ENCODE results near the gene RNF182. TPM values are rescaled to one million over a fixed set of nuclear protein-coding genes. Genes with fewer than 3 reads are reported as not detected.

Gene RNF182
- total and polyA plus RNA-seq, 10 donors = 0.02 to 3.6 (median 0.33) TPM; not detected in 3

DNA sequence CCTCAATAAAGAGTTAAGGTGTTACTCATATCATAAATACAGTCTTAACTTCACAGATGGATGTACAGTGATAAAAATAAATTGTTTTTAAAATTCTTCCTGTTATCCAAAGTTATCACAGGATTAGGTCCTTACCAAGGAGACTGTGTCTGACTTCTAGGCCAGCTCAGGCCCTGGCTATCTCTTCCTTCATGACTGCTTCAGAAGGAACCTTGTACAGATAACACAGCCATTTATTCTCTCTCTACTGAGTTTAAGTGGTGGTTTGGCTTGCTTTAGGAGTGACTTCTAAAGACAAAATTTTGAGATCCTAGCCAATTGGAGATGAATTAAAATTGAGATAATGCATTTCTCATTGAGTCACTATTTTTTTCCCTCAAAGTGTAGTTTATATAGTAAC, 40.8 kb upstream of the RNF182 start:
- H3K9me3 ChIP-seq = no peaks in the 10 kb centered on the region
- H3K27me3 ChIP-seq (replicated peaks in 1 of 7) = peaks cover 0 to 7% (median 0%) of the 10 kb centered on the region in 7 donors
- H3K27ac ChIP-seq = no peak overlapping the region
- no peak for TF ChIP-seq POLR2AphosphoS5 (IDR thresholded peaks at IDR 0.05)
- TF ChIP-seq POLR2A (IDR thresholded peaks at IDR 0.05) = no peak
- TF ChIP-seq, protein P1, sequence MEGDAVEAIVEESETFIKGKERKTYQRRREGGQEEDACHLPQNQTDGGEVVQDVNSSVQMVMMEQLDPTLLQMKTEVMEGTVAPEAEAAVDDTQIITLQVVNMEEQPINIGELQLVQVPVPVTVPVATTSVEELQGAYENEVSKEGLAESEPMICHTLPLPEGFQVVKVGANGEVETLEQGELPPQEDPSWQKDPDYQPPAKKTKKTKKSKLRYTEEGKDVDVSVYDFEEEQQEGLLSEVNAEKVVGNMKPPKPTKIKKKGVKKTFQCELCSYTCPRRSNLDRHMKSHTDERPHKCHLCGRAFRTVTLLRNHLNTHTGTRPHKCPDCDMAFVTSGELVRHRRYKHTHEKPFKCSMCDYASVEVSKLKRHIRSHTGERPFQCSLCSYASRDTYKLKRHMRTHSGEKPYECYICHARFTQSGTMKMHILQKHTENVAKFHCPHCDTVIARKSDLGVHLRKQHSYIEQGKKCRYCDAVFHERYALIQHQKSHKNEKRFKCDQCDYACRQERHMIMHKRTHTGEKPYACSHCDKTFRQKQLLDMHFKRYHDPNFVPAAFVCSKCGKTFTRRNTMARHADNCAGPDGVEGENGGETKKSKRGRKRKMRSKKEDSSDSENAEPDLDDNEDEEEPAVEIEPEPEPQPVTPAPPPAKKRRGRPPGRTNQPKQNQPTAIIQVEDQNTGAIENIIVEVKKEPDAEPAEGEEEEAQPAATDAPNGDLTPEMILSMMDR (IDR thresholded peaks at IDR 0.05 in 8 of 11, conservative IDR thresholded peaks at IDR 0.05 in 3 of 11) = no peak
- no peaks in the 10 kb centered on the region for H3K4me1 ChIP-seq
- intact Hi-C loops (cut with DNase I; ENCODE audit: low total_unique reads) = no loop called here
- no peak for DNase-seq
- H3K36me3 ChIP-seq = no peaks in the 10 kb centered on the region
- H3K4me3 ChIP-seq = no peak overlapping the region

DNA sequence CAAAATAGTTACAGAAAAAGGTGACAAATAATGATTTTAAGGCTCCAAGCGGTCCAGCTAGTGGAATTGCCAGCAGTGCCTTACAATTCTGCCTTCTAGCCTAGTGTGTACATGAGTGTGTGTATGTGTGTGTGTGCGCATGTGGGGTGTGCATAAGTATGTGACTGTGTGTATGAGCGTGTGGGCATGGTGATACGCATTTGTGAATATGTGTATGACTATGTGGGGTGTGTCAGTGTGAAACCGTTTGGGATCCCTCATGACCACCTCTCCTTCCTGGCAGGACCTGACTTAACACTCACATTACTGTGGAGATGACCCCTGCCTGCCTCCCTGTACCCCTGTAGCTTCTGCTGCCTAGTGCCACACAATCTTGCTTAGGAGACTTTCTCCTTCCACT, 40.4 kb upstream of the RNF182 start:
- 74 to 79% (median 78%) methylated on average over 5 of the region's 5 CpGs for WGBS, 5 donors
- Histone ChIP-seq H3K27ac (no peak overlapping the region), H3K9me3 (no peaks in the 10 kb centered on the region), H3K27me3 (replicated peaks in 1 of 7) (peaks cover 0 to 7% (median 0%) of the 10 kb centered on the region in 7 donors), H3K36me3 (no peaks in the 10 kb centered on the region), H3K4me3 (no peak overlapping the region), H3K4me1 (no peaks in the 10 kb centered on the region)
- intact Hi-C loops (cut with DNase I; ENCODE audit: low total_unique reads) = no loop called here
- DNase-seq = no peak
- TF ChIP-seq, protein P1 (IDR thresholded peaks at IDR 0.05 in 8 of 11, conservative IDR thresholded peaks at IDR 0.05 in 3 of 11) = no peak
- TF ChIP-seq POLR2AphosphoS5 (IDR thresholded peaks at IDR 0.05) (no peak), POLR2A (IDR thresholded peaks at IDR 0.05) (no peak)

DNA sequence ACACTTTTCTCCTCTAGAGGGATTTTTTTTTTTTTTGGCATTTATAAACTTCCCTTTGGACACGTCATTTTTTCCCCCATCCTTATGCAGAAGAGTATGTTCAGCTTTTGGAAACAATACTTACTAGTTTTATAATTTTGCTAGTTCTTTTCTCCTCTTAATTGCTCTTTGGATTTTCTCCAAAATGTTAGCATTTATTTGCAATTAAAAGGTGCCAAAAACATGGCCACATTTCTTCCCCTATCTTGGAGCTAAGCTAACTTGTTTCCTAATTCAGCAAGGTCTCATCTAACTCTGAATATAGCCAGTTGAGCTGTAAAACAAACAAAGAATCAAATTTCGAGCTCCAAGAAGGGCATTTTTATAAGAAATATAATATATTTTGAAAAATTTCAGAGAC, 39.2 kb upstream of the RNF182 start:
- no peaks in the 10 kb centered on the region for H3K9me3 ChIP-seq
- WGBS, 5 donors = 40 to 77% (median 57%) methylated on average over 2 of the region's 2 CpGs
- H3K4me1 ChIP-seq = no peaks in the 10 kb centered on the region
- H3K4me3 ChIP-seq = no peak overlapping the region
- no peak overlapping the region for H3K27ac ChIP-seq
- DNase-seq = no peak
- intact Hi-C loops (cut with DNase I; ENCODE audit: low total_unique reads) = no loop called here
- H3K36me3 ChIP-seq = no peaks in the 10 kb centered on the region
- H3K27me3 ChIP-seq (replicated peaks in 1 of 7) = peaks cover 0 to 3% (median 0%) of the 10 kb centered on the region in 7 donors
- TF ChIP-seq POLR2AphosphoS5 (IDR thresholded peaks at IDR 0.05) = no peak
- TF ChIP-seq, protein P1 (IDR thresholded peaks at IDR 0.05 in 8 of 11, conservative IDR thresholded peaks at IDR 0.05 in 3 of 11) = no peak
- TF ChIP-seq POLR2A (IDR thresholded peaks at IDR 0.05) = no peak

DNA sequence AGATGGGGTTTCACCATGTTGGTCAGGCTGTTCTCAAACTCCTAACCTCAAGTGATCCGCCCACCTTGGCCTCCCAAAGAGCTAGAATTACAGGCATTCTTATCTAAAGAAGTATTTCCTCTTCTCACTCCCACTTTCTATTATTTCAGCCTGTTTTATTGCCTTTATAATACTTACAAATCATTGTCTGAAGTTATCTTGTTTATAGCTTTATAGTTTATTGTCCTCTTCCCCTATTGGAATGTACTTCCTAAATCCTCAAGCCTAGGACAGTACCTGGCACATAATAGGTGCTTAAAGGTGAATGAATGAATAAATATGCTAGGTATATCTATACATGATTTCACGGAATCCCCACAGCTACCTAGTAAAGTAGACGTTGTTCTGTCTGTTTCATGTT, 37.8 kb upstream of the RNF182 start:
- DNase-seq = no peak
- Histone ChIP-seq H3K4me3 (no peak overlapping the region), H3K27me3 (replicated peaks in 1 of 7) (no peaks in the 10 kb centered on the region), H3K9me3 (no peaks in the 10 kb centered on the region), H3K27ac (no peak overlapping the region), H3K36me3 (no peaks in the 10 kb centered on the region), H3K4me1 (no peaks in the 10 kb centered on the region)
- 91 to 97% (median 93%) methylated on average over 3 of the region's 3 CpGs for WGBS, 5 donors
- intact Hi-C loops (cut with DNase I; ENCODE audit: low total_unique reads) = no loop called here
- TF ChIP-seq POLR2AphosphoS5 (IDR thresholded peaks at IDR 0.05) (no peak), POLR2A (IDR thresholded peaks at IDR 0.05) (no peak)
- TF ChIP-seq, protein P1 (IDR thresholded peaks at IDR 0.05 in 8 of 11, conservative IDR thresholded peaks at IDR 0.05 in 3 of 11) = no peak
